GM12801 (cell line): ENCODE data around the gene HDAC1.

Experiments used
- TF ChIP-seq, protein P1 (sequence below): IDR thresholded peaks from one replicate; pipeline ENCODE4 v1.5.1; 2011; ENCODE audit warnings: control low read depth; ENCODE audit not compliant: insufficient read length; ENCODE audit errors: extremely low read depth

Gene HDAC1

DNA sequence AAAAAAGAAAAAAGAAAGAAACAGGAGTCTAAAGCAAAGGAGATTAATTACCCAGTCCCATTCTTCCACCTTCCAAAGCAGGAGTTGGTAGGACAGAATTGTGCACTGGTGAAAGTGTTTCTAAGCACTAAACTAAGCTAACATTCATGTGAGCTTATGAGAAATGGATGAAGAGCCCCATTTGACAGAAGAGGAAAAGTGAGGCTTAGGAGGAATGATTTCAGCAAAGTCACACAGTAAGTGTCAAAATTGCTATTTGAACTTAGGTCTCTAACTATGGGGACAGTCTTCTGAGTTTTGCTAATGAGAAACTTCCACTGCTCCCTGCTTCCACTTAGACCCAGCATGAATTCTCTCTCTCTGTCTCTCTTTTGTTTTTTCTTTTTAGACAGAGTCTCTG is 22.1 kb upstream of the HDAC1 start:
- TF ChIP-seq, protein P1, sequence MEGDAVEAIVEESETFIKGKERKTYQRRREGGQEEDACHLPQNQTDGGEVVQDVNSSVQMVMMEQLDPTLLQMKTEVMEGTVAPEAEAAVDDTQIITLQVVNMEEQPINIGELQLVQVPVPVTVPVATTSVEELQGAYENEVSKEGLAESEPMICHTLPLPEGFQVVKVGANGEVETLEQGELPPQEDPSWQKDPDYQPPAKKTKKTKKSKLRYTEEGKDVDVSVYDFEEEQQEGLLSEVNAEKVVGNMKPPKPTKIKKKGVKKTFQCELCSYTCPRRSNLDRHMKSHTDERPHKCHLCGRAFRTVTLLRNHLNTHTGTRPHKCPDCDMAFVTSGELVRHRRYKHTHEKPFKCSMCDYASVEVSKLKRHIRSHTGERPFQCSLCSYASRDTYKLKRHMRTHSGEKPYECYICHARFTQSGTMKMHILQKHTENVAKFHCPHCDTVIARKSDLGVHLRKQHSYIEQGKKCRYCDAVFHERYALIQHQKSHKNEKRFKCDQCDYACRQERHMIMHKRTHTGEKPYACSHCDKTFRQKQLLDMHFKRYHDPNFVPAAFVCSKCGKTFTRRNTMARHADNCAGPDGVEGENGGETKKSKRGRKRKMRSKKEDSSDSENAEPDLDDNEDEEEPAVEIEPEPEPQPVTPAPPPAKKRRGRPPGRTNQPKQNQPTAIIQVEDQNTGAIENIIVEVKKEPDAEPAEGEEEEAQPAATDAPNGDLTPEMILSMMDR, result no peak

DNA sequence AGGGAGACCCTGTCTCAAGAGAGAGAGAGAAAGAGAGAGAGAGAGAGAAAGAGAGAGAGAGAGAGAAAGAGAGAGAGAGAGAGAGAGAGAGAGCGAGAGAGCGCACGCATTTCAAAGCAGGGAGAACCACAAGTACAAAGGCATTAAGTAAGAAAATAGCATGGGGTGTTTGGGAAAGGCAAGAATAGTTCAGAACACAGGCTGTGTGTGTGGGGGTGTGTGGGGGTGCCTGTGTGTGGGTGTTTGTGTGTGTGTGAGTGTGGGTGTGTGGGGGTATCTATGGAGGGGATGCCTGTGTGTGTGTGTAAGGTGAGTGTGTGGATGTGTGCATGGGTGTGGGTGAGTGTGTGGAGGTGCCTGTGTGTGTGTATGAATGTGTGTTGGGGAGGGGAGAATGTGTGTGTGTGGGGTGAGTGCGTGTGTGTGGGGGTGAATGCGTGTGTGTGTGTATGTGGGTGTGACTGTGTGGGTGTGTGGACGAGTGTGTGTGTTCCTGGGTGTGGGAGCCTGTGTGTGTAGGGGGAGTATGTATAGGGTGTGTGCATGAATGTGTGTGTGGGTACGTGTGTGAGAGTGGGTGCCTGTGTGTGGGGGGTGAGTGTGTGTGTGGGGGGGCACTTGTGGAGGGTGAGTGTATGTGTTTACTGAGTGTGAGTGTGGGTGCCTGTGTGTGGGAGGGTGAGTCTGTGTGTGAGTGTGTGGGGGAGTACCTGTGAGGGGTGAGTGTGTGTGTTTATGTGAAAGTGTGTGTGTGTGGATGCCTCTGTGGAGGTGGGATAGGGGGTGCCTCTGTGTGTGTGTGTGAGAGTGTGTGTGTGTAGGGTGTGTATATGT is 19.1 kb upstream of the HDAC1 start:
- TF ChIP-seq, protein P1, result no peak

DNA sequence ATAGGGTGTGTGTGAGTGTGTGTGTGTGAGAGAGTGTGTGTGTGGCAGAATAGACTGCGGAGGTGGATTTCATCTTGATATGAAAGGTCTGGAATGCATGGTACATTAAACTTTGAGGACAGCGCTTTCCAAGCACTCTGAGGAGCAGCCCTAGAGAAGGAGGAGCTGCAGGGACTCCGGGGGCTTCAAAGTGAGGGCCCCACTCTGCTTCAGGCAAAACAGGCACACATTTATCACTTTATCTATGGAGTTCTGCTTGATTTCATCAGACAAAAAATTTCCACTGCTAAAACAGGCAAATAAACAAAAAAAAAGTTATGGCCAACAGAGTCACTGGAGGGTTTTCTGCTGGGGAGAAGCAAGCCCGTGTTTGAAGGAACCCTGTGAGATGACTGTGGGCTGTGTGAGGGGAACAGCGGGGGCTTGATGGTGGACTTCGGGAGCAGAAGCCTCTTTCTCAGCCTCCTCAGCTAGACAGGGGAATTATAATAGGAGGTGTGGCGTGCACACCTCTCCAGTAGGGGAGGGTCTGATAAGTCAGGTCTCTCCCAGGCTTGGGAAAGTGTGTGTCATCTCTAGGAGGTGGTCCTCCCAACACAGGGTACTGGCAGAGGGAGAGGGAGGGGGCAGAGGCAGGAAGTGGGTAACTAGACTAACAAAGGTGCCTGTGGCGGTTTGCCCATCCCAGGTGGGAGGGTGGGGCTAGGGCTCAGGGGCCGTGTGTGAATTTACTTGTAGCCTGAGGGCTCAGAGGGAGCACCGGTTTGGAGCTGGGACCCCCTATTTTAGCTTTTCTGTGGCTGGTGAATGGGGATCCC is 18.3 kb upstream of the HDAC1 start:
- TF ChIP-seq, protein P1, result no peak

DNA sequence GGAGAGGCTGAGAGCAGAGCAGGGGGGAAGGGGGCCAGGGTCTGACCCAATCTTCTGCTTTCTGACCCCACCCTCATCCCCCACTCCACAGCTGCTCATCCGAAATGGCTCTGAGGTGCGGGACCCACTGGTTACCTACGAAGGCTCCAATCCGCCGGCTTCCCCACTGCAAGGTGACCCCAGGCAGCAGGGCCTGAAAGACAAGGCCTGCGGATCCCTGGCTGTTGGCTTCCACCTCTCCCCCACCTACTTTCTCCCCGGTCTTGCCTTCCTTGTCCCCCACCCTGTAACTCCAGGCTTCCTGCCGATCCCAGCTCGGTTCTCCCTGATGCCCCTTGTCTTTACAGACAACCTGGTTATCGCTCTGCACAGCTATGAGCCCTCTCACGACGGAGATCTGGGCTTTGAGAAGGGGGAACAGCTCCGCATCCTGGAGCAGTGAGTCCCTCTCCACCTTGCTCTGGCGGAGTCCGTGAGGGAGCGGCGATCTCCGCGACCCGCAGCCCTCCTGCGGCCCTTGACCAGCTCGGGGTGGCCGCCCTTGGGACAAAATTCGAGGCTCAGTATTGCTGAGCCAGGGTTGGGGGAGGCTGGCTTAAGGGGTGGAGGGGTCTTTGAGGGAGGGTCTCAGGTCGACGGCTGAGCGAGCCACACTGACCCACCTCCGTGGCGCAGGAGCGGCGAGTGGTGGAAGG is 17.1 kb upstream of the HDAC1 start:
- TF ChIP-seq, protein P1, result no peak

DNA sequence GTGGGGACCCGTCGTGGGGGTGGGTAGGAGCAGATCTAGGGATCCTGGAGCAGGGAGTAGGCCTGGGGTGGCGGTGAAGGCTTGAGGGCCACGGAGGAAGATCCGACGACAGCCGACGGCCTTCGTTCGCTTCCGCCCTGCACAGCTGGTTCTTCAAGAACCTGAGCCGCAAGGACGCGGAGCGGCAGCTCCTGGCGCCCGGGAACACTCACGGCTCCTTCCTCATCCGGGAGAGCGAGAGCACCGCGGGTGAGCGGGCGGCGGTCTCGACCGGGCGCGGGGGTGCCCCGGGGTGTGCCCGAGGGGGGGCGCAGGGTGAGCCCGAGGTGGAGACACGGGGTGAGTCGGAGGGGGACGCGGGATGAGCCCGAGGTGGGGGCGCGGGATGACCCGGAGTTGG is 16.5 kb upstream of the HDAC1 start:
- TF ChIP-seq, protein P1, result no peak

DNA sequence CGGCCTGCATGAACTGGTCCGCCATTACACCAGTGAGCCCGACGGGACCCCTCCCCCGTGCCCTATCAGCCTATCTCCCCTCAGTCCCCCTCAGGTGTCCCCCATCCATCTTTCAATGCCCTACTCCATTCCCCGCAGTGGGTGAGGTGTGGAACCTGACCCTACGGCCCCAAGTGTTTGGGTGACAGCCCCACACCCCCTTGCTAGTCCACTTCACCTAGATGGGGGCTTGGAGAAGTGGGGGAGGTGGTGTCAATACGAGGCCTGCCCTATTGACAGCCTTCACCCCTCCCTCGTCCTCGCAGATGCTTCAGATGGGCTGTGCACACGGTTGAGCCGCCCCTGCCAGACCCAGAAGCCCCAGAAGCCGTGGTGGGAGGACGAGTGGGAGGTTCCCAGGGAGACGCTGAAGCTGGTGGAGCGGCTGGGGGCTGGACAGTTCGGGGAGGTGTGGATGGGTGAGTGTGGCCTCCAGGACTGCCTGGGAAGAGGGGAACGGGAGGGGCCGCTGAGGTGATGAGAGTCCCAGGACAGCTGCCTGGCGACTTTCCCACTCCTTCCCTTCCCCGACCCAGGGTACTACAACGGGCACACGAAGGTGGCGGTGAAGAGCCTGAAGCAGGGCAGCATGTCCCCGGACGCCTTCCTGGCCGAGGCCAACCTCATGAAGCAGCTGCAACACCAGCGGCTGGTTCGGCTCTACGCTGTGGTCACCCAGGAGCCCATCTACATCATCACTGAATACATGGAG is 15.7 kb upstream of the HDAC1 start:
- TF ChIP-seq, protein P1, result no peak
